D721Med (cell line): Measurements from ENCODE around the gene GPR17.

Experiments used
- DNase-seq: peaks from one replicate; pipeline ENCODE4 v3.0.0; 2011; ENCODE audit warnings: low spot score; ENCODE audit not compliant: insufficient read length
- FAIRE-seq: peaks from 2 replicates; lab custom pipeline; 2011; peaks lifted over from hg19 to GRCh38; lab: Jason Lieb, UNC
- CTCF ChIP-seq: IDR thresholded peaks from 2 replicates; pipeline ENCODE4 v1.5.1; 2012; ENCODE audit warnings: mild to moderate bottlenecking, control low read depth; ENCODE audit not compliant: insufficient read depth; ENCODE audit errors: missing control alignments

GPR17 gene

DNA sequence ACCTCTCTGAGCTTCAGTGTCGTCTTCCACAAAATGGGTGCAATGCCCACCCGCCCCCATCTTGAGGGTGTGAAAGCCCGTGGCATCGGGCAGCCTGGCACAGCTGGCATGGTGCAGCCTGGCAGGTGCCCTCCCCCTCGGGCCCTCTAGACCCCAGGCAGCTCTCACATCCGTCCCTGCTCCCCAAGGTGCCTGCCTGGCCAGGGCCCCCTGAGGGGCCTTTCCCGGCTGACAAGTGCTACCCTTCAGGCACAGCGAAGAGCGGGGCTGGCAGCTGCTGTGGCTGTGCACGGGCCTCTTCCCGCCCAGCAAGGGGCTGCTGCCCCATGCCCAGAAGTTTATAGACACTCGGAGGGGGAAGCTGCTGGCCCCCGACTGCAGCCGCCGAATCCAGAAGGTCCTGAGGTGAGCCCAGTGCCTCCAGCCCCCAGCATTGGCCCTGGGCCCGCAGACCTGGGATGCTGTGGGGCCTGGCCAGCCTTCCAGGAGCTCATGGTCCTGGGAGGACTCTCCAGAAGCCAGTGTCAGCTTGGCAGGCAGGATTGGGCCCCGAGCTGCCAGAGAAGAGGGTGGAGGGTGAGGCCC is 13.9 kb upstream of the GPR17 start:
- TF ChIP-seq CTCF: no peak
- FAIRE-seq: no peak
- DNase-seq: no peak

- FAIRE-seq (no peak), DNase-seq (no peak)
- TF ChIP-seq CTCF: no peak
Observed at GRCh38 chr2:127632592-127633489, 13.1 kb upstream of the GPR17 start.

- DNase-seq: no peak
- TF ChIP-seq CTCF: no peak
- no peak for FAIRE-seq
Observed at GRCh38 chr2:127633556-127634065, 12.3 kb upstream of the GPR17 start.

DNA sequence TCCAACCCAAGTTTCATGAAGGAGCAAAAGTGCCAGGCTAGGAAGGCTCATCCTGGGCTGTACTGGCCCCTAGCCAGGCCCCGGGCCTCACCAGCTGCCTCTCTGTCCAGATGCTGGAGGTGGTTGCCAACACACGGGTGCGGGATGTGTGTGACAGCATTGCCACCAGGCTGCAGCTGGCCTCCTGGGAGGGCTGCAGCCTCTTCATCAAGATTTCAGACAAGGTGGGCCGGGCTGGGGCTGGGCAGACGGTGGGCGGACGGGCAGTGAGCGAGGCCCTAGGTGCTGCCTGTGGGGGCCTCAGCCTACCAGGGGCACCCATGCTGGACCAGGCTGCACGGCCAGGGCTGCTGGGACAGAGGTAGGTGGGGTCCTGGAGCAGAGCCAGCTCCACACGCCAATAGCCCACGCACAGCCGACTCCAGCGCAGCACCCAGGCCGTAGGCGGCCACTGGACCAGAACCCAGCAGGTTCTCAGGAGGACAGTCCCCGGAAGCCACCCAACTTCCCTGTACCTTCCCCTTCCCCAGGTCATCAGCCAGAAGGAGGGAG is 11.8 kb upstream of the GPR17 start:
- TF ChIP-seq CTCF: no peak
- no peak for FAIRE-seq

DNA sequence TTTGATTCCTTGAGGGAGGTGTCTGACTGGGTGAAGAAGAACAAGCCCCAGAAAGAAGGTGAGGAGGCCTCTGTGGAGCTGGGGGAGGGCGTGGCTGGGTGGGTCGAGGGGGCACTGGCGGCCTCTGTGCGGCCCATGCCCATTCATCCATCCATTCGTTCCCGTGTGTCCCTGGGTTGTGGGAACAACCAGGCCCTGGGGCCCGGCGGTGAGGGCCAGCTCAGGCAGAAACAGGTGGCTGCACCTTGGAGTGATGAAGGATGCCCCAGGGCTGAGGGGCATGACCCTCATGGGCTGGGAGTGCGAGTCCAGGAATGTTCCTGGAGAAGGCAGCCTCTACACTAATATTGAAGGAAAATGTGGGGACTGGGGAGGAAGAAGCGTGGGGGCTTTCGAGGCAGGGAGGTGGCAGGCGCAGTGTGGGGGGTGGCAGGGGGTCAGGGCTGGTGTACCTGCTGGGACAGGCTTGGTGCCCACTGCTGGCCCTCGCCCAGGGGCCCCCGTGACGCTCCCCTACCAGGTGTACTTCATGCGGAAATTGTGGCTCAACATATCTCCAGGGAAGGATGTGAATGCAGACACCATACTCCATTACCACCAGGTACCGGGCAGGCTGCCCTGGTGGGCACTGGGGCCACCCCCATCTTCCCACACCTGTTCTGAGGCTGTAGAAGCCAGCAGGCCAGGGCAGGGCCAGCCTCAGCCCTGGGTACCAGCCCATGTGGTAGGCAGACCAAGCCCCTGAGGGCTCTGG is 11.2 kb upstream of the GPR17 start:
- DNase-seq (no peak), FAIRE-seq (no peak)
- no peak for TF ChIP-seq CTCF

More for the DNA sequence above, 11.8 kb upstream of the GPR17 start:
- no peak for DNase-seq

GRCh38 chr2:127635380-127636237 is 10.3 kb upstream of the GPR17 start:
- FAIRE-seq: no peak
- TF ChIP-seq CTCF: no peak
- DNase-seq: no peak
